ENCODE data around the gene MACF1.
"Not testable (repeated sequence)": the region's sequence is repeated elsewhere in the genome, so short reads cannot be mapped to it uniquely, and the experiment has no call there.

The MACF1 gene

DNA sequence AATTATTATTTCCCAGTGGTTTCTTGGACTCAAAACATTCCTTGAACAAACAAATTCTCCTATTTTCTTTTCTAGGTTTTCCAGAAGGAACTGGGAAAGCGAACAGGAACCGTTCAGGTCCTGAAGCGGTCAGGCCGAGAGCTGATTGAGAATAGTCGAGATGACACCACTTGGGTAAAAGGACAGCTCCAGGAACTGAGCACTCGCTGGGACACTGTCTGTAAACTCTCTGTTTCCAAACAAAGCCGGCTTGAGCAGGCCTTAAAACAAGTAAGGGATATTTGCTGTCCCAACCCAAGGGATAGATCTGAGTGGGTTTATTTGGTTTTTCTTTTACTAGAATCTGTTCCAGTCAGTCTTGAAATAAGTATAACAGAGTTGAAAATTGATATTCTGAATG lies 247.6 kb downstream of the MACF1 start:
- H3K4me3 ChIP-seq (ENCODE audit: low read length): no peak overlapping the region
- no peak overlapping the region for H3K9ac ChIP-seq (ENCODE audit: low read length)
- H3K27me3 ChIP-seq (replicated peaks; ENCODE audit: control insufficient read depth, insufficient read depth, low read length): no peaks in the 10 kb centered on the region
- no peak for DNase-seq (ENCODE audit: low read depth)
- peaks cover 16% of the 10 kb centered on the region for H3K4me1 ChIP-seq (ENCODE audit: control insufficient read depth, insufficient read depth, low read length)
- no peaks in the 10 kb centered on the region for H3K9me3 ChIP-seq (ENCODE audit: control insufficient read depth, low read length)
- H3K36me3 ChIP-seq (ENCODE audit: control insufficient read depth, insufficient read depth, low read length, severe bottlenecking): peaks cover 95% of the 10 kb centered on the region

DNA sequence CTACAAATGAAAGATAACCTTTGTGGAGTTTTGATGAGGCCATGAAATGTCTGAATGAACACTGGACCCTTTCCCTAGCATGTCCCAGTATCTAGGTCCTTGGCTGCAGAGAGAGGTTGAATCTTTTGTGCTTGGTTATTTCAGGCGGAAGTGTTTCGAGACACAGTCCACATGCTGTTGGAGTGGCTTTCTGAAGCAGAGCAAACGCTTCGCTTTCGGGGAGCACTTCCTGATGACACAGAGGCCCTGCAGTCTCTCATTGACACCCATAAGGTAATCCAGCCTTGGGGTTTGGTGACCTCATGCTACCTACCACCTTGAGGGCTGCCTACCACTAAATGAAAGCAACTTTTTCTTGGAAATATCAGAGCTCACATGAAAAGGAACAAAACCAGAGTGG lies 248.0 kb downstream of the MACF1 start:
- Histone ChIP-seq H3K36me3 (ENCODE audit: control insufficient read depth, insufficient read depth, low read length, severe bottlenecking) (peaks cover 95% of the 10 kb centered on the region), H3K27me3 (replicated peaks; ENCODE audit: control insufficient read depth, insufficient read depth, low read length) (no peaks in the 10 kb centered on the region), H3K4me3 (ENCODE audit: low read length) (no peak overlapping the region)

DNA sequence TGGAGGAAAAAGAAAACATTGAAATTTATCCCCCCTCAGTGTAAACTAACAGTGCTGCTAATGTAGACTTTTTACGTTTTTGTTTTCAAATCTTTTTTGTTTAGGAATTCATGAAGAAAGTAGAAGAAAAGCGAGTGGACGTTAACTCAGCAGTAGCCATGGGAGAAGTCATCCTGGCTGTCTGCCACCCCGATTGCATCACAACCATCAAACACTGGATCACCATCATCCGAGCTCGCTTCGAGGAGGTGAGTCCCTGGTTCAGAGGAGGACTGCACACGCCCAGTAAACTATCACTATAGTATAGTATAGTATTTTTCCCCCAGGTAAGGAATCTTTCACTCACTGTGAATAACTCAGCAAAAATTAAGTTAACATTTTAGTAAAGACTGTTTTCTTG lies 249.1 kb downstream of the MACF1 start:
- Histone ChIP-seq H3K4me3 (ENCODE audit: low read length) (no peak overlapping the region), H3K9me3 (ENCODE audit: control insufficient read depth, low read length) (no peaks in the 10 kb centered on the region), H3K27me3 (replicated peaks; ENCODE audit: control insufficient read depth, insufficient read depth, low read length) (no peaks in the 10 kb centered on the region), H3K36me3 (ENCODE audit: control insufficient read depth, insufficient read depth, low read length, severe bottlenecking) (peaks cover 95% of the 10 kb centered on the region), H3K4me1 (ENCODE audit: control insufficient read depth, insufficient read depth, low read length) (peaks cover 16% of the 10 kb centered on the region), H3K9ac (ENCODE audit: low read length) (peak overlapping the region; percentile 4)
- no peak for DNase-seq (ENCODE audit: low read depth)

More for the DNA sequence above, 248.0 kb downstream of the MACF1 start:
- Histone ChIP-seq H3K9me3 (ENCODE audit: control insufficient read depth, low read length) (no peaks in the 10 kb centered on the region), H3K9ac (ENCODE audit: low read length) (no peak overlapping the region), H3K4me1 (ENCODE audit: control insufficient read depth, insufficient read depth, low read length) (peaks cover 16% of the 10 kb centered on the region)
- DNase-seq (ENCODE audit: low read depth): no peak

DNA sequence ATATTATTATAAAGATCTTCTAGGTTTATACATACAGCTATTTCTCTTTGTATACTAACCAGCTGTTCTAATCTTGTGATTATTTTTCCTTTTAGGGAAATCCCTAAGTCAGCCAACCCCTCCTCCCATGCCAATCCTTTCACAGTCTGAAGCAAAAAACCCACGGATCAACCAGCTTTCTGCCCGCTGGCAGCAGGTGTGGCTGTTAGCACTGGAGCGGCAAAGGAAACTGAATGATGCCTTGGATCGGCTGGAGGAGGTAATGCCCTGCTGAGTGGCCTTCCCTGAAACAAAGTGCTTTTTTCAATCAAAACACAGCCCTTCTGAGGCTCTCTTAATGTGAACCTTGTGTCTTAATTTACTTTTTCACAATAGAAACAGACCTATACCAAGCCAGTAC lies 254.5 kb downstream of the MACF1 start:
- DNase-seq (ENCODE audit: low read depth): no peak
- no peaks in the 10 kb centered on the region for H3K9me3 ChIP-seq (ENCODE audit: control insufficient read depth, low read length)
- no peaks in the 10 kb centered on the region for H3K27me3 ChIP-seq (replicated peaks; ENCODE audit: control insufficient read depth, insufficient read depth, low read length)
- peaks cover 97% of the 10 kb centered on the region for H3K36me3 ChIP-seq (ENCODE audit: control insufficient read depth, insufficient read depth, low read length, severe bottlenecking)
- peaks cover 8% of the 10 kb centered on the region for H3K4me1 ChIP-seq (ENCODE audit: control insufficient read depth, insufficient read depth, low read length)
- H3K9ac ChIP-seq (ENCODE audit: low read length): no peak overlapping the region
- H3K4me3 ChIP-seq (ENCODE audit: low read length): no peak overlapping the region

GRCh38 chr1:39462074-39462473 lies 257.6 kb downstream of the MACF1 start:
- Histone ChIP-seq H3K9me3 (ENCODE audit: control insufficient read depth, low read length) (no peaks in the 10 kb centered on the region), H3K27me3 (replicated peaks; ENCODE audit: control insufficient read depth, insufficient read depth, low read length) (no peaks in the 10 kb centered on the region), H3K4me3 (ENCODE audit: low read length) (no peak overlapping the region), H3K36me3 (ENCODE audit: control insufficient read depth, insufficient read depth, low read length, severe bottlenecking) (peaks cover 96% of the 10 kb centered on the region), H3K9ac (ENCODE audit: low read length) (no peak overlapping the region), H3K4me1 (ENCODE audit: control insufficient read depth, insufficient read depth, low read length) (peaks cover 8% of the 10 kb centered on the region)
- peak; percentile 20 for DNase-seq (ENCODE audit: low read depth)

DNA sequence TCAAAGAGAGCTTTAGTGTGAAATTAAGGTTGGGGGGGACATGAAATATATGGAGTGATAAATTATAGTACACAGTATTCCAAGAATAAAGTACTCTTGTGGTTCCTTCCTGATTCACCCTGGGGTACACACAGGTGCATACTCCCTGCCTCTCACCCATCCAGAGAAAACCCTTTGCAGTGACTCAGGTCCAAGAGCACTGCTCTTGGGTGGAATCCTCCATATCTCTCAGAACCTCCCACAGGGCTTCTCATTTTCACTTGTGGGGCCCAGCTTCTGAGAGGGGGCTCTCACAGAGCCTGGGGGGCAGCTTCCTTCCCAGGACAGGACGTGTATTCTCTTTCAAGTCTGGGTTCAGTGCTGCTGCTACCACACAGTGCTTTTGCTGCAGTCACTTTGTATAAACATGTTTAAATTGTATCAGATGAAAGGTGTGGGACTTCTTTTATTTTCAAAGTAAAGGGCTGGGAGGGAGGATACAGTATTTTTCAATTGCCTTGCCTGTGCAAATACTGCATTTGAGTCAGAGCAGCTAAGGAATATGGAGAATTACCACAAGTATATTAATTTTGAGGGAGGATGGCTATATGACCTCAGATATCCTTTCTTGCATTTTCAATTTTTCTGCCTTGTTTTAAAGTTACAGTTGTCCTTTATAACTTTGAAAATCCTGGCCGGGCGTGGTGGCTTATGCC lies 262.1 kb downstream of the MACF1 start:
- Histone ChIP-seq H3K4me1 (ENCODE audit: control insufficient read depth, insufficient read depth, low read length) (peaks cover 11% of the 10 kb centered on the region), H3K9me3 (ENCODE audit: control insufficient read depth, low read length) (no peaks in the 10 kb centered on the region), H3K27me3 (replicated peaks; ENCODE audit: control insufficient read depth, insufficient read depth, low read length) (no peaks in the 10 kb centered on the region), H3K9ac (ENCODE audit: low read length) (peak overlapping the region; percentile 35), H3K4me3 (ENCODE audit: low read length) (no peak overlapping the region), H3K36me3 (ENCODE audit: control insufficient read depth, insufficient read depth, low read length, severe bottlenecking) (peaks cover 95% of the 10 kb centered on the region)
- DNase-seq (ENCODE audit: low read depth): no peak

DNA sequence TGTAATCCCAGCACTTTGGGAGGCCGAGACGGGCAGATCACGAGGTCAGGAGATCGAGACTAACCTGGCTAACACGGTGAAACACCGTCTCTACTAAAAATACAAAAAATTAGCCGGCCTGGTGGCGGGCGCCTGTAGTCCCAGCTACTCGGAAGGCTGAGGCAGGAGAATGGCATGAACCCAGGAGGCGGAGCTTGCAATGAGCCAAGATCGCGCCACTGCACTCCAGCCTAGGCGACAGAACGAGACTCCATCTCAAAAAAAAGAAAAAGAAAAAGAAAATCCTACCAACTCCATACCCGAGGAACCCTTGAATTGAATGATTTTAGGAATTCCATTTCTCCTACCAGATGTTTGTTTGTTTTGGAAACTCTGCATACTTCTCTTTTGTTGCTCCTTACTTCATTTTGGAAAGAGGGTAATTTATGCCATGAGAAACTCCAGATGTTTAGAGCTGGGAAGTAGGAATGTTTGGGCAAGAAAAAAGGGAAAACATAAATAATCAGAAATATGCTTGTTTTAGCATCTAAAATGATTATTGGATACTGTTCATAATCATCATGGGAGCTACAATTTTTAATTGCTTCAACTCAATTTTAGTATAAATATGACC lies 262.7 kb downstream of the MACF1 start:
- Histone ChIP-seq H3K9ac (ENCODE audit: low read length) (peak overlapping the region; percentile 35), H3K36me3 (ENCODE audit: control insufficient read depth, insufficient read depth, low read length, severe bottlenecking) (peaks cover 96% of the 10 kb centered on the region)
- H3K9me3 ChIP-seq (ENCODE audit: control insufficient read depth, low read length); H3K4me1 ChIP-seq (ENCODE audit: control insufficient read depth, insufficient read depth, low read length); H3K27me3 ChIP-seq (replicated peaks; ENCODE audit: control insufficient read depth, insufficient read depth, low read length); H3K4me3 ChIP-seq (ENCODE audit: low read length): not testable (repeated sequence)
- DNase-seq (ENCODE audit: low read depth): peak; percentile 50

DNA sequence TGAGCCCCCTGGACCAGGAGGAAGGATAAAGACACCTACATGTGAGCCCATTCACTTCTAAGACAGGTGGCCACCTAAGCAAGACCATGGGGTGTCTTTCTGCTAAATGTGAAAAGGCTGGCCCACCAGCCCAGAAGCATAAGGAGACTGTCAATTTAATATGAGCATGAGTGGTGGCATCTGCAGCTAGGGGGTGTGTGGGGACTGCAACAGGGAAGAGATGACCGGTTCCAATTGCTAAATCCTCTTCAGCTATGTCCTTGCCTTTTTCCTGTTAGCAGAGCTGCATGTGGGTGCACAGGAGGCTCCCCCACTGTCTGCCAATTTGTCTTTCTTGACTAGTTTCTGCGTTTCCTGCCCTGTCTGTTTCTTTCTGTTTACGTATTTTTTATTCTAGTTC lies 264.7 kb downstream of the MACF1 start:
- Histone ChIP-seq H3K36me3 (ENCODE audit: control insufficient read depth, insufficient read depth, low read length, severe bottlenecking) (peaks cover 94% of the 10 kb centered on the region), H3K9me3 (ENCODE audit: control insufficient read depth, low read length) (no peaks in the 10 kb centered on the region)
- no peak for DNase-seq (ENCODE audit: low read depth)

DNA sequence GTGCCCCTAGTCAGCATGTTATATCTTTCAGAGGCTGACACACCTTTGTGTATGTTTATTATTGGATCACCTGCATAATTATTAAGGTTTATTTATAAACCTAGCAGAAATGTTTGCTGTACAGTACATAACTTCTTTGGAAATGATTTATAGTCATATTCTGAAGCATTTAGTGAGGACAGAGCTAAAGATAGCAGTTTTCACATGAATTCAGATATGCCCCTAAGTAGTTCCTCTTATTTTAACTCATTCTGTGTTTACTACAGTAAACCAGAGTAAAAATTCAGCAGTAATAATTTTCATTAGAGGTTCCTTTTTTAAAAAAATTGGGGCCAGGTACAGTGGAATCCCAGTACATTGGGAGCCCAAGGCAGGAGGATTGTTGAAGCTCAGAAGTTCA lies 265.5 kb downstream of the MACF1 start:
- Histone ChIP-seq H3K9ac (ENCODE audit: low read length) (no peak overlapping the region), H3K36me3 (ENCODE audit: control insufficient read depth, insufficient read depth, low read length, severe bottlenecking) (peaks cover 94% of the 10 kb centered on the region), H3K4me3 (ENCODE audit: low read length) (no peak overlapping the region), H3K9me3 (ENCODE audit: control insufficient read depth, low read length) (no peaks in the 10 kb centered on the region), H3K27me3 (replicated peaks; ENCODE audit: control insufficient read depth, insufficient read depth, low read length) (no peaks in the 10 kb centered on the region), H3K4me1 (ENCODE audit: control insufficient read depth, insufficient read depth, low read length) (peaks cover 3% of the 10 kb centered on the region)
- DNase-seq (ENCODE audit: low read depth): no peak

More for the DNA sequence above, 264.7 kb downstream of the MACF1 start:
- peaks cover 3% of the 10 kb centered on the region for H3K4me1 ChIP-seq (ENCODE audit: control insufficient read depth, insufficient read depth, low read length)
- no peak overlapping the region for H3K9ac ChIP-seq (ENCODE audit: low read length)
- no peak overlapping the region for H3K4me3 ChIP-seq (ENCODE audit: low read length)
- H3K27me3 ChIP-seq (replicated peaks; ENCODE audit: control insufficient read depth, insufficient read depth, low read length): no peaks in the 10 kb centered on the region

GRCh38 chr1:39472826-39473225 lies 268.3 kb downstream of the MACF1 start:
- H3K9me3 ChIP-seq (ENCODE audit: control insufficient read depth, low read length): no peaks in the 10 kb centered on the region
- H3K27me3 ChIP-seq (replicated peaks; ENCODE audit: control insufficient read depth, insufficient read depth, low read length): no peaks in the 10 kb centered on the region
- H3K9ac ChIP-seq (ENCODE audit: low read length): no peak overlapping the region
- H3K4me3 ChIP-seq (ENCODE audit: low read length): no peak overlapping the region
- H3K36me3 ChIP-seq (ENCODE audit: control insufficient read depth, insufficient read depth, low read length, severe bottlenecking): peaks cover 78% of the 10 kb centered on the region
- no peak for DNase-seq (ENCODE audit: low read depth)
- peaks cover 2% of the 10 kb centered on the region for H3K4me1 ChIP-seq (ENCODE audit: control insufficient read depth, insufficient read depth, low read length)

GRCh38 chr1:39473324-39473723 lies 268.8 kb downstream of the MACF1 start:
- no peaks in the 10 kb centered on the region for H3K9me3 ChIP-seq (ENCODE audit: control insufficient read depth, low read length)
- no peak overlapping the region for H3K4me3 ChIP-seq (ENCODE audit: low read length)
- H3K27me3 ChIP-seq (replicated peaks; ENCODE audit: control insufficient read depth, insufficient read depth, low read length): no peaks in the 10 kb centered on the region
- no peak overlapping the region for H3K9ac ChIP-seq (ENCODE audit: low read length)
- peaks cover 73% of the 10 kb centered on the region for H3K36me3 ChIP-seq (ENCODE audit: control insufficient read depth, insufficient read depth, low read length, severe bottlenecking)
- peaks cover 5% of the 10 kb centered on the region for H3K4me1 ChIP-seq (ENCODE audit: control insufficient read depth, insufficient read depth, low read length)
- DNase-seq (ENCODE audit: low read depth): no peak
